Right atrium auricular region (tissue), 2 donors: Measurements from ENCODE around the gene CALCR. TPM values are rescaled to one million over a fixed set of nuclear protein-coding genes. Genes with fewer than 3 reads are reported as not detected.

Source experiments
- DNase-seq: peaks from one replicate; pipeline ENCODE4 v3.0.0-alpha.2; 2019; ENCODE audit warnings: low spot score
- H3K27ac ChIP-seq, 2 donors: fragments of 200-600 bp; sonication (generic); 1 replicate in 1 of 2; 2 replicates in 1 of 2; pipeline ENCODE4 v1.5.1; 2016 to 2019
- H3K27me3 ChIP-seq, 2 donors: fragments of 200-600 bp; sonication (generic); one replicate each; pipeline versions ENCODE4 v1.5.1 to v1.6.0; 2017 to 2019
- H3K36me3 ChIP-seq: fragments of 200-600 bp; sonication (generic); one replicate; pipeline ENCODE4 v1.5.1; 2016
- H3K4me1 ChIP-seq, 2 donors: fragments of 200-600 bp; sonication (generic); one replicate each; pipeline versions ENCODE4 v1.5.1 to v1.6.0; 2017 to 2019
- H3K4me3 ChIP-seq, 2 donors: fragments of 200-600 bp; sonication (generic); 1 replicate in 1 of 2; 2 replicates in 1 of 2; pipeline ENCODE4 v1.5.1; 2017 to 2019; ENCODE audit warnings: mild to moderate bottlenecking in 1 of 2, moderate library complexity in 1 of 2
- H3K9me3 ChIP-seq, 2 donors: fragments of 200-600 bp; sonication (generic); one replicate each; pipeline ENCODE4 v1.5.1; 2019
- microRNA counts, 2 donors: library from miRNA; unstranded; fragments of <30 nt; microRNA quantifications; one replicate each; lab custom pipeline; 2016 to 2017
- microRNA-seq, 2 donors: library from miRNA; unstranded; fragments of <30 nt; microRNA quantifications; one replicate each; pipeline ENCODE4, GENCODE V29; 2016 to 2017; ENCODE audit warnings: borderline number of aligned reads in 2 of 2, borderline replicate concordance in 1 of 2
- total RNA-seq, 2 donors: library from RNA; depleted of rRNA; stranded (reverse); fragments of >200 nt; gene quantifications; one replicate each; pipeline ENCODE4 v1.1.0, GENCODE V29; 2016
- TF ChIP-seq, protein P1 (sequence below), 2 donors: fragments of 200-600 bp; sonication (generic); IDR thresholded peaks; one replicate each; pipeline ENCODE4 v1.5.1; 2019; ENCODE audit warnings: antibody characterized with exemption in 2 of 2

CALCR gene
- total RNA-seq, 2 donors from 2014 or later: 0.15 TPM; not detected in 1

DNA sequence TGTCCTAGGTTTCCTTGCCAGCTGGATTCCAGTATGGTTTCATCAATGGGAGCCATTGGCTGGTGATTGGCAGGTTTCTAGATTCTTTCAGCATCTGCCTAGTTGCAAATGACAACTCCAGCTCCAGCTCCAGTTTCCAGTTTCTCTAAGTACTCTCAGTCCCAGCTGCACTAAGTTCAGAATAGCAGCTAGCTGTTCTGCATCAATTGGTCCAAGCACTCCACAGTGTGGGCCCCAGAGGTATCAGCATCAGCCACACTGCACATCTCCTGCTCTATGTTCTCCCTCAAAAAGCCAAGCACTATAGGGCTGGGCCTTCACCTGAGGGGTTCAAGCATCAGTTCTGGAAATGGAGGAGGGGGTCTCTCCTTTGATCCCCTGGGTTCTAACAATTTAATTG is 198.9 kb downstream of the CALCR start:
- no peak for DNase-seq
- H3K4me3 ChIP-seq: no peak overlapping the region
- H3K27ac ChIP-seq: no peak overlapping the region
- no peaks in the 10 kb centered on the region for H3K27me3 ChIP-seq
- TF ChIP-seq, protein P1, sequence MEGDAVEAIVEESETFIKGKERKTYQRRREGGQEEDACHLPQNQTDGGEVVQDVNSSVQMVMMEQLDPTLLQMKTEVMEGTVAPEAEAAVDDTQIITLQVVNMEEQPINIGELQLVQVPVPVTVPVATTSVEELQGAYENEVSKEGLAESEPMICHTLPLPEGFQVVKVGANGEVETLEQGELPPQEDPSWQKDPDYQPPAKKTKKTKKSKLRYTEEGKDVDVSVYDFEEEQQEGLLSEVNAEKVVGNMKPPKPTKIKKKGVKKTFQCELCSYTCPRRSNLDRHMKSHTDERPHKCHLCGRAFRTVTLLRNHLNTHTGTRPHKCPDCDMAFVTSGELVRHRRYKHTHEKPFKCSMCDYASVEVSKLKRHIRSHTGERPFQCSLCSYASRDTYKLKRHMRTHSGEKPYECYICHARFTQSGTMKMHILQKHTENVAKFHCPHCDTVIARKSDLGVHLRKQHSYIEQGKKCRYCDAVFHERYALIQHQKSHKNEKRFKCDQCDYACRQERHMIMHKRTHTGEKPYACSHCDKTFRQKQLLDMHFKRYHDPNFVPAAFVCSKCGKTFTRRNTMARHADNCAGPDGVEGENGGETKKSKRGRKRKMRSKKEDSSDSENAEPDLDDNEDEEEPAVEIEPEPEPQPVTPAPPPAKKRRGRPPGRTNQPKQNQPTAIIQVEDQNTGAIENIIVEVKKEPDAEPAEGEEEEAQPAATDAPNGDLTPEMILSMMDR (IDR thresholded peaks at IDR 0.05): no peak
- H3K9me3 ChIP-seq: no peaks in the 10 kb centered on the region
- no peaks in the 10 kb centered on the region for H3K36me3 ChIP-seq
- no peaks in the 10 kb centered on the region for H3K4me1 ChIP-seq

MicroRNA genes within 50 kb of the gene (microRNA counts, 767-probe panel; counts per million panel counts)
- microRNA hsa-miR-489 (lab: Ali Mortazavi, UCI): 0 to 1,767 counts per million in 2 donors
- microRNA hsa-miR-653 (lab: Ali Mortazavi, UCI): 0 to 1,689 counts per million in 2 donors

Small RNA genes lying within 50 kb of the gene (microRNA-seq; reads per million reads assigned to microRNA genes)
- gene MIR489 (5.7 to 14.2 reads per million in 2 donors), gene MIR653 (12.0 to 36.1 reads per million in 2 donors)
